GM21723 (cell line): ENCODE measurements around the gene COMT.

Experiments used
- ATAC-seq: cut with Tn5 transposase; IDR thresholded peaks from one replicate; pipeline ENCODE4 v1.9.1; 2021; ENCODE audit warnings: mild to moderate bottlenecking, moderate library complexity; ENCODE audit not compliant: unreplicated experiment

The COMT gene

DNA sequence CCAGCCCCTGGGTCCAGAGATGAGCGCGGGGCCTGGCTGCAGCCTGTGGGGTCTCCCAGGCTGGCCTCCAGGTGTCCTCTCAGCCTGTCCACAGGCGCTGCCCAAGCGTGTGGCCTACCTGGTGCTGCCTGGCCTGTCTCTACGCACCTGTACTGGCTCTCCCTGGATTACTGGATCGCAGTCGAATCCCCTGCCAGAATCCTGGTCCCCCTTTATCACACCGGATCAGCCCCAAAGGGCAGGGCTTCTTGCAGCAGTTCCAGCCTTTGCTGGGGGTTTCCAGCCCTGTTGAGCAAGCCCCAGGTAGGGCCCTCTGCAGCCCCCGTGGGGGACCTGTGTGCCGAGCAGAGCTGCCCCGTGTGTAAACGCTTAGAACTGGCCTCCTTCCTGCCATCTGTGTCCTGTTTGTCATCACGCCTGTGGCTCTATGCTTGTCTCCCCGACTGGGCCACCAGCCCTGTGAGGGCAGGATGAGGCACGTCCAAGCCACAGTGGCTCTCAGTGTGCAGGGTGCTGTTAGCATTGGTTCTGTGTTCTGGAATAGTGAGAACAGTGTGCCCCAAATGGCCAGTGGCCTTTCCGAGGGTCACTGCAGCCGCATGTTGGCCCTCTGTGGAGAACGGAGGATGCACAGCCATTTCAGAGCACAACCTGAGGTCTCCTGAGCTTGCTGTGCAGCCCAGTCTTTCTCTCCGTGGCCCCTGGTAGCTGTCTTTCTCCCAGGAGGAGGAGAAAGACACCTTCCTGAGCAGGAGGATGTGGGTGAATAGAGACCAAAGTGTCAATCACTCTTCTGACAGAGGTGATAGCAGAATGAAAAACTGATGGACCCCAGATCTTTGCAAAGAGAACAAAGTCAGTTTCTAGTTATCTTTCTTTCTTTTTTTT is 13.9 kb downstream of the COMT start:
- no peak for ATAC-seq

DNA sequence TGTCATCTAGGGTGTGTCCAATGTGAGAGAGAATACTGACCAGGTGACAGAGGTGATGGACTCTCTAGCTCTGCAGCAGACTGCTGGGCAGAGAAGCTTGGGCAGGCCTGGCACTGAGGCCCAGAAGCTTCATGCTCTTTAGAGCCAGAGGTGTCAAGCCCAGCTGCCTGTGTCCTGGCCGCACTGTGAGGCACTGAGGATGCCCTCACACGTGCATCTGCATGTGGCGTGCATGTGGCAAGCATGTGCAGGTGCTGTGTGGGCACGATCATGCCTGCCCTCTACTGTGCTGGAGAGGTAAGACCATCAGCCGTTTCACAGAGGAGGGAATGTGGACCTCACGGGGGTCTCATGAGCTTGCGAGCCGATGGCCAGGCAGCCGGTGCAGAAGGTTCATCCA is 15.9 kb downstream of the COMT start:
- no peak for ATAC-seq

DNA sequence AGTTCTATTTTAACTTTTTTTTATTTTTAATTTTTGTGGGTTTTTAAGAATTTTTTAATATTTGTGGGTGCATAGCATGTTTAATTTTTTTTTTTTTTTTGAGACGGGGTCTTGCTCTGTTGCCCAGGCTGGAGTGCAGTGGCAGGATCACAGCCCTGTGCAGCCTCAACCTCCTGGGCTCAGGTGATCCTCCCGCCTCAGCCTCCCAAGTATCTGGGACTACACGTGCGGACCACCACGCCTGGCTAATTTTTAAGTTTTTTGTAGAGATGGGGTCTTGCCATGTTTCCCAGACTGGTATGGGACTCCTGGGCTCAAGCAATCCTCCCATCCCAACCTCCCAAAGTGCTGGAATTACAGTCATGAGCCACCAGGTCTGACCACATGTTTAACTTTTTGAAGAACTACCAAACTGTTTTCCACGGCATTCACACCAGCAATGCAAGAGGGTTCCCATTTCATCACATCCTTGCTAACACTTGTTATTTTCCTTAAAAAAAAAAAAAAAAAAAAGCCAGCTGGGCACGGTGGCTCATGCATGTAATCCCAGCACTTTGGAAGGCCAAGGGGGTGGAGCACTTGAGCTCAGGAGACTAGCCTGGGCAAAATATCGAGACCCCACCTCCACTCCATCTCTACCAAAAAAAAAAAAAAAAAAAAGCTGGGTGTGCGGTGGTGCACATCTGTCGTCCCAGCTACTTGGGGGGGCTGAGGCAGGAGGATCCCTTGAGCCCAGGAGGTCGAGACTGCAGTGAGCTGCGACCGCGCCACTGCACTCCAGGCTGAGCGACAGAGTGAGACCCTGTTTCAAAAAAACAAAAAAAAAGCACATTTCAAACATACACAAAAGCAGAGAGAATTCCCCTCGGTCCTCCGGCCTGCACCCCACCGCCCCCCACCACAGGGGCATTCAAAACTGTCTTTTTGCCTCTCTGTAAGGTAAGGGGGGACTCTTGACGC is 16.8 kb downstream of the COMT start:
- no peak for ATAC-seq

DNA sequence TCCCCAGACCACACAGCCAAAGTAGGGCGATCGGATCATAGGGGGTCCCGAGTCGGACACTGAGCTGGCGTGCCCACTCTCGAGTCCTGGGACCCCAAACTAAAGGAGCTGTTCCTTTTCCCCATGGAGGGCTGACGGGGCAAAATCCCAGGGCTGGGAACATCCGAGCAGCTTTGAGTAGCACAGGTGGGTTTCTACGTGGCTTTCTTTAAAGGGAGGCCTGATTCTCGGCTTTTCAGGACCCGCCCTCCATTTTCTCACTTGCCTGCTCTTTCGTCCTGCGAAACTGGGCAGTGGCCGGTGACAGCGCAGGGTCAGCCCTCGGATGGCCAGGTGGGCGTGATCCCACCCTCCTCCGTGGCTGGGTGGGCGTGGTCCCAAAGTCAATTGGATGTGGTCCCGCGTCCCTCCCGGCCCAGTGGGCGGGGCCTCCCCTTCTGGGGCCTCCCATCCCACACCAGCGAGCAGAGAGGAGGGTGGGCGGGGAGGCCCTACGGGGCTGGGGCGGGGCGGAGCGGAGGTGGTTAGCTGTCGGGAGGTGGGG is 17.5 kb downstream of the COMT start:
- no peak for ATAC-seq

DNA sequence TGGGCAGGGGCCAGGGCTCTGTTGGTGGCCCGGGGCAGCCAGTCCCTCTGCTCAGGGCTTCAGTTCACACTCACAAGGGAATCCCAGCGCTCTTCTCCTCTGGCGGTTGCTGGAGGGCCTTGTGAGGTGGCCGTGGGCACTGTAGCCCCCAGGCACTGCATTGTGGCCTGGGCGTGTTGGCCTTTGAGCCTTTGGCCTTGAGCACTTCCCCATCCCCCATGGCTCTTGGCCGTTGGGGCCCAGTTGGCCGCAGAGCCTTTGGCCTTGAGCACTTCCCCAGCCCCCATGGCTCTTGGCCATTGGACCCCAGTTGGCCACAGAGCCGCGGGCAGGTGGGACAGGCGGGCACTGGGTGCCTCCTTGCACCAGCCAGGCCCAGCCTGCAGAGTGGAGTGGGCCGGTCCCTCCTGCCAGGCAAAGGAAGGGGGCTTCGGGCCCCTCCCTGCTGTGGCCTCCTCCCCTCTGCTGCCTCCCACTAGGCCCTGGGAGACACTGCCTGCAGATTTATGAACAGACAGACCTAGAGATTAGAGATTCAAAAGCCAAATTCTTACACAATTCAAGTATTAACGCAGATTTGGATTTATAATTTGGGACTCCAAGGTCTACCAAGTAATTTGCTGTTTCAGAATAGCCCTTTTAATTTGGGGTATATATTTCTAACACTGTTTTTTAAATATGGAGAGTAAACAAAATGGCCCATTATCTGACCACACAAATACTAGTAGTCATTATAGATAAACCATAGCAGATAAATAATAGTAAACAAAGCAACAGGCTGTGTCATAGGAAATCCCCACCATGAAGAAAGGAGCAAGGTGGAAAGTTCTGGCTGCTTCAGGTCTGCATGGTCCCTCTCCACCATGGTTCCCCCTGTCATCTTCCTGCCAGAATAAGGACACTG is 18.3 kb downstream of the COMT start:
- ATAC-seq: no peak

DNA sequence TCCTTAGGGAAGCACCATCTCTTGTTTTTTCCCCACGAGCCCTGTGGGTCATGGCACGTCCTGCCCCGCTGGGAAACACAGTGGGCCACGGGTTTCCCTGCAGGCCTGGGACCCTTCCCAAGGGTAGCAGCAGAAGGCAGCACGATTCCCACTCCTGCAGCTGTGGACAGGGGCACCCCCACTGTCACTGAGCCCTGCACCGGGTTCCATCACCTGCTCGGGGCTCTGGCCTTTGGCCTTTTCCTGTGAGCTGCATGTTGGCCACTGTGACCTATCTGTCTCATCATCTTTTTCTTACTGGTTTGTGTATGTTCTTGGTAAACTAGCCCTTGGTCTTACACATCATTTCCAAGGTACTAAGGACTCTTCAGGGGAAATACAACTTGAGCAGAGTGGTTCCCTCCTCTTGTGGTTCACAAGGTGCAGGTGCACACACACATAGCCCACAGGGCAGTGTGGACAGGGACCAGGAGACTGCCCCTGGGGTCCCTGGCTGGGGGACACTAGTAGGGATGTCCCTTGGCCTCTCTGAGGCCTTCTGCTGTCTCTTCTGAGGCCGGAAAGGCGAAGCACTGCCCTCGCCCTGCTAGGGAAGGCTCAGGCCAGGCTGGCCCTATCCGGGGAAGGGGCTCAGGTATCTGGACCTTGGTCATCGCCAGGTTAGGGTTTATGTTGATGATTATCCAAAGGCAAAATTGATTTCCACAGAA is 19.1 kb downstream of the COMT start:
- no peak for ATAC-seq

DNA sequence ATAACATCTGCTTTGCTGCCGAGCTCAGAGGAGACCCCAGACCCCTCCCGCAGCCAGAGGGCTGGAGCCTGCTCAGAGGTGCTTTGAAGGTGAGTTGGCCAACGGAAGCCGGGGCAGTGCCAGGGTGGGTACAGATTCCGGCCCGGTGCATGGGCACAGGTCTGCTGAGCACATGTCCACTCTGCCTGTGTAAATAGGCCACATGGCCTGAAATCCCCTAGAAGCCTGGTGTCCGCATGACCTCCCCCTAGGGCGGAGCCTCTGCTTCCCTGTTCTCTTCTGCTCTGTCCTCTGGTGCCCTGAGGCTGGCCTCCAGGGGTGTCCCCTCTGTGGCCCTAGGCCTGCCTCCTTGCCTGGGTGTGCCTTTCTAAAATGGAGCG is 19.6 kb downstream of the COMT start:
- no peak for ATAC-seq

DNA sequence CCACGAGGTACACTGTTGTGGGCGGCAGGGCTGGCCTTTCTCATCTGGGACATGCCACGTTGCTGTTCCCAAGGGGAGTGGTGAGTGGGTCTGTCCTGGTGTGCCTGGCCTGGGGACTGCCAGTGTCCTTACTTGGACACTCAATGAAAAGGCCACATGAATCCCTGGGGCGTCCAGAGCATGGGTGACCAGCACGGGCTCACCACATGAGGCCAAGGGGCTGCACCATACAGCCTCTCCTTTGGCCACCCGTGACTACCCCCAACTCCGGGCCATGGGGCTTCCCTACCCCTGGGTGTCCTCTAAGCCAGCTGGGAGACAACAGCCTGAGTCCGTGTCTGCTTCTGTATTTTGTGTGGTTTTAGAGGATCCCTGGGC is 20.3 kb downstream of the COMT start:
- no peak for ATAC-seq

DNA sequence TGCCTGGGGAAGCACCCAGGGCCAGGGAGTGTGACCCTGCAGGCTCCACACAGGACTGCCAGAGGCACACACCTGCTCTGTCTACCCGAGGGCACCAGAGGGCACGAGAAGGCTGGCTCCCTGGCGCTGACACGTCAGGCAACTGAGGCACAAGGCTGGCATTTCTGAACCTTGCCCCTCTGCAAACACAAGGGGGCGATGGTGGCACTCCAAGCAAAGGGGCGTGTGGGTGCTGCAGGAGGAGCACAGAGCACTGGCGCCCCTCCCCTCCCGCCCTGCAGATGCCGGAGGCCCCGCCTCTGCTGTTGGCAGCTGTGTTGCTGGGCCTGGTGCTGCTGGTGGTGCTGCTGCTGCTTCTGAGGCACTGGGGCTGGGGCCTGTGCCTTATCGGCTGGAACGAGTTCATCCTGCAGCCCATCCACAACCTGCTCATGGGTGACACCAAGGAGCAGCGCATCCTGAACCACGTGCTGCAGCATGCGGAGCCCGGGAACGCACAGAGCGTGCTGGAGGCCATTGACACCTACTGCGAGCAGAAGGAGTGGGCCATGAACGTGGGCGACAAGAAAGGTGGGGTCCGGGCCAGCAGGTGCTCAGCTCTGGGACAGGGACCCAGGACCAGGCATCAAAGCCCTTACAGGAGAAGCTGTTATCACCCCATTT is 20.8 kb downstream of the COMT start:
- ATAC-seq: no peak

DNA sequence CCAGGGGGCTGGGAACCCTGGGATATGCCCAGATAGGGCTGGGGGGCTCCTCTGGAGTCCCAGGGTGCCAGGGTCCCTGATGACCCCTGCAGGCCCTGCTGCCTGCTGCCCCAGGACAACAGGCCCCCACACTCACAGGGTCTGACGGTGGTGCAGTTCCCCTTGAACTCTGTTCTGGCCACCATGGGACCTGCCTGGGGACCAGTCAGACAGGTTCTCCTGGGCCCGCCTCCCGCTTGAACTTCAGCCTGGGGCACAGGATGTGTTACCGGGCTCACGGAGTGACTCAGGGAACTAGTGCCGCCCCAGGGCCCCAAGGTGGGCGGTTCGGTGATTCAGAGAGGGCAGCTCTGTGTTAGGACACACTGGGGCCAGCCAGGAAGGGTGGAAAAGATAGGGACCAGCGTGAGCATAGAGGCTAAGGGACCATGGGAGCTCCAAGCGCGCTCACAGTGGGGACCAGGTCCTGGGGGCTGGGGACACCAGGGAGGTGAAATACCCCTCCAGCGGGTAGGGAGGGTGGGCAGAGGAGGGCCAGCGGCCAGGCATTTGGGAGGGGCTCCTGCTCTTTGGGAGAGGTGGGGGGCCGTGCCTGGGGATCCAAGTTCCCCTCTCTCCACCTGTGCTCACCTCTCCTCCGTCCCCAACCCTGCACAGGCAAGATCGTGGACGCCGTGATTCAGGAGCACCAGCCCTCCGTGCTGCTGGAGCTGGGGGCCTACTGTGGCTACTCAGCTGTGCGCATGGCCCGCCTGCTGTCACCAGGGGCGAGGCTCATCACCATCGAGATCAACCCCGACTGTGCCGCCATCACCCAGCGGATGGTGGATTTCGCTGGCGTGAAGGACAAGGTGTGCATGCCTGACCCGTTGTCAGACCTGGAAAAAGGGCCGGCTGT is 21.6 kb downstream of the COMT start:
- ATAC-seq: no peak

DNA sequence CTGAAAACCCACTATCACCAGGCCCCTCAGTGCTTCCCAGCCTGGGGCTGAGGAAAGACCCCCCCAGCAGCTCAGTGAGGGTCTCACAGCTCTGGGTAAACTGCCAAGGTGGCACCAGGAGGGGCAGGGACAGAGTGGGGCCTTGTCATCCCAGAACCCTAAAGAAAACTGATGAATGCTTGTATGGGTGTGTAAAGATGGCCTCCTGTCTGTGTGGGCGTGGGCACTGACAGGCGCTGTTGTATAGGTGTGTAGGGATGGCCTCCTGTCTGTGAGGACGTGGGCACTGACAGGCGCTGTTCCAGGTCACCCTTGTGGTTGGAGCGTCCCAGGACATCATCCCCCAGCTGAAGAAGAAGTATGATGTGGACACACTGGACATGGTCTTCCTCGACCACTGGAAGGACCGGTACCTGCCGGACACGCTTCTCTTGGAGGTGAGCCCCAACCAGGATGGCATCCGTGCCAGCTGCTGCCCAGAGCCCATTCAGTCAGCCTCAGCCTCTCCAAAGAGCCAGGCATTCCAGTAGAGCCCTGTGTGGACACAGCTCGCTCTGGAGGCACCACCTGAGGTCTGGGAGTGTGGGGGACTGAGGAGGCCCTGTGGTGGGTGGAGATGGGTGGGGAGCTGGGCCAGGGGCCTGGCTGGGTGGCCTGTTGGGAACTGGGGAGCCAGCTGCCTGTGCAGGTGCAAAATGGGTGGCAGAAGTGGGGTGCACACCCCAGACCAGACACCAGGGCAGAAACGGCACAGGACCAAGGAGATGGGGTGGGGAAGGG is 22.5 kb downstream of the COMT start:
- no peak for ATAC-seq

DNA sequence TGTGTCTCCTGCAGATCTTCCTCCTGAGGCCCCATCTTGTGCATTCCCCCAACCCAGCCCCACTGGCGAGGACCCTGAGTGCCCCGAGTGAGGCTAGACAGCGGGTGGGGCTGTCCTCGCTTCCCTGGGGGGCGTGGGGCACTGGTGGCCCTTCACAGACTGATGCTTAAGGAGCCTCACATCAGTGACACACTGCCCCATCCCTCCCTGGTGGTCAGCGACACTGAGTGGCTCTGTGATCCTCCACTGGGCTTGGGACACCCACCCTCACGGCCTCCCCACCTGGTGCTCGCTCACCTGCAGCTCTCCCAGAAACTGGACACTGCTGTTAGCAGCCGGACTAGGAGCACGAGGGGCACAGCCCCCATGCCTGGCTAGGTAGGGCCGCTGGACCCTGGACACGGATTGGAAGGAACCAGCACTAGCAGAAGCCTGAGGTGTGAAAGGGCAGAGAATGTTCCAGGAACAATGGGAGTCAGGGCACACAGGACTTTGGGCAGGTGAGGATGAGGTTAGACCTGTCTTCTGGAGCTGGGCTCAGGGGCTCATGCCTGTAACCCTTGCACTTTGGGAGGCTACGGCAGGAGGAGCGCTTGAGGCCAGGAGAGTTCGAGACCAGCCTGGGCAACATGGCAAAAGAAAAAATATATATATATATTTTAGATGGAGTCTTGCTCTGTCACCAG is 23.3 kb downstream of the COMT start:
- no peak for ATAC-seq

DNA sequence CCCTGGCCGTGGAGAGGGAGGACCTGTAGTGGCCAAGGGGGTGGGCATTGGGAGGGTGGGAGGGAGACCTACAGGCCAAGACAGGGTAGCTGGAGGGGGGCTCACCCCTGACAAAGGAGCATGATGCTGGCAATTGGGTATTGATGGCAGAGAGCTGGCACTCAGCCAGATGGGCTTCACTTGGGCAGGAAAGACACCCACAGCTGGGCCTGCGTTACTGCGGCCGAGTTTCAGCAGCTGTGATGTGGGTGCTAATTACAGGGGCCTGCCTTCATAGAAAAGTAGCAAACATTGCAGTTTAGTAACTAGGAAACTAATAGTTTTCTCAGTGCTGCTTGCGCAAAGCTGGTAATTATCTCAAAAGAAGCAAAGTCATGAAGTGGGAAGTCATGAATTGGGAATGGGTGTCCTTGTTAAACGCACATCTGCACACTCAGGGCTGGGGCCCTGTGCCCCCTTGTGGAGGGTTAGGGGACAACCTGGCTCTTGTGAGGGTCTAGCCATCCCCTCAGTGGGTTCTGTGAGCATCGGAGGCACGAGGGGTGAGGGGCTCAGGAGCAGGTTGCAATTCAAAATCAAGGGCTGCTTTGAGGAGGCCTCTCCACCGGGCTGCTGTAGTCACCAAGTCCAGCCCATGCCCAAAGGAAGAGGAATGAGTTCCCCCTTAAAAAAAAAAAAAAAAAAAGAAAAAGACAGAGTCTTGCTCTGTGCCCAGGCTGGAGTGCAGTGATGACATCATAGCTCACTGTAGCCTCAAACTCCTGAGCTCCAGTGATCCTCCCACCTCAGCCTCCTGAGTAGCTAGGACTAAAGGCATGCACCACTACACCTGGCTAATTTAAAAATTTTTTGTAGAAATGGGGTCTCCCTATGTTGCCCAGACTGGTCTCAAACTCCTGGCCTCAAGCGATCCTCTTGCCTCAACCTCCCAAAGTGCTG is 24.5 kb downstream of the COMT start:
- no peak for ATAC-seq

DNA sequence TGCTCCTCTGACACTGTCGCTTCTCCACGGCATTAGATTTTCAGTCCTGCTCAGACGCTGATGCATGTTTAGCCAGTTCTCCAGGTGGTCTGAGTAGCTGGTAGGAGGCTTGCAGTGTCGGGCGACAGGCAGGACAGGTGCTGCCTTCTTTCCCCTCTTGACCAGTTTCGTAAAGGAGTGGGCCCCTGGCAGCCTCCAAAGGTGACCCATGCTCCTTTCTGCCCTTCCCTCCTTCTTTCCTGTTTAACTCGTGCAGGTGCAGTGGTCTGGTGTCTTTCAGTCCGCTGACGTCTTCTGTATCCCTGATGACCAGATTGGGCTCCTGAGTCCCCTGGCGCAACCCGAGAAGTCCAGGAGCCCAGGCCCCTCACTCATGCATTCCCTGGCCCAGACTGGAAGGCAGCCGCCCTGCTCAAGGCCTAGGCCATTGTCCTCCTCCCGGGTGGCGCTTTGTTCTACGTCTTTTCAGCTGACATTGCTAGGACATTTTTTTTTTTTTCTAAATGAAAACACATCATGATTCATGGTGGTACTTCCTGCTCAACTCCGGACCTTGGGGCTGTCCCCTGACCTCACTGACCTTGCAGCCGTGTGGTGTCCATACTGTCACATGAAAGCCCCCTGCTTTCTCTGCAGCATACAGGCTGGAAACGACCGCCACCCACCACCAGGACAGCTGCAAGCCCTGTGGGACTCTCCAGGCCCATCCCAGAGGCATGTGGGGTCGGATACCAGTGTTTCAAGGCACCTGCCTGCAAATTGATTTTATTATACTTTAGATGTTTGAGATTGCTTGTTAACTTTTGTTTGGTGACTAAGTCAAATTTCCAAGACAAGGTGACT is 25.6 kb downstream of the COMT start:
- no peak for ATAC-seq

DNA sequence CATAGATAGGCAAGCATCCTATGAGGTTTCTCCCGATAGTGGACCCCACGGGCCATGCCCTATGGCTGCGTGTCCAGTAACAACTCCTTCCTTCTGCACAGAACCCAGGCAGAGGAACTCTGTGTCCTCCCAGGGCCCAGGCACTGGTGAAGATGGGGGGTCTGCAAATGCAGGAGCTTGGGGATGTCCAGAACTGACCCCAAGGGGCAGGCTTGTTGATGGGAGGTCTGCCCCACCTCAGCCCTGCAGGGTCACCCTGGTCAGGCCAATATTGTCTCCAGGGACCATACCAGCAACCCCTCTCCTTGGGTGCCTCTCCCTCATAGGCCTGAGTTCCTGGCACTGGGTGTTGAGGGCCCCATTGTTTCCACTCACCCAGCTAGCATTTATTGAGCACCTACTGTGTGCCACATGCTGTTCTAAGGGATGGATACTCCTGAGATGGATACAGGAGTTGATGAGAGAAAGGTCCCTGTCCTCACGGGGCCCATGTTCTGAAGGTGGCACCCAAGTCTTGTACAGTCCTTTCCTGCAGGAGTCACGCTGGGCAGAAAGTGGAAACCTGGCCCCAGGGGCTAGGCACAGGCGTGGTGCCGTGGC is 26.4 kb downstream of the COMT start:
- no peak for ATAC-seq
